H9 (cell line): Measurements from ENCODE around the gene SCGN. TPM values are rescaled to one million over a fixed set of nuclear protein-coding genes. Genes with fewer than 3 reads are reported as not detected.
"Not testable (repeated sequence)": the region's sequence is repeated elsewhere in the genome, so short reads cannot be mapped to it uniquely, and the experiment has no call there.

Experiments used
- DNase-seq: peaks from one replicate; pipeline ENCODE4 v3.0.0-alpha.2; 2017
- H2AFZ ChIP-seq: one replicate; pipeline ENCODE4 v1.6.1; 2013; ENCODE audit warnings: mild to moderate bottlenecking, low read length, control low read depth, moderate library complexity
- H2AK5ac ChIP-seq: 2 replicates; pipeline ENCODE4 v1.6.1; 2013; ENCODE audit warnings: low read length, control low read depth, mixed read lengths; ENCODE audit not compliant: insufficient read length
- H2BK120ac ChIP-seq: one replicate; pipeline ENCODE4 v1.6.1; 2013; ENCODE audit warnings: low read depth, mild to moderate bottlenecking, low read length, control low read depth, inconsistent platforms; ENCODE audit not compliant: poor library complexity, severe bottlenecking
- H2BK12ac ChIP-seq: 2 replicates; pipeline ENCODE4 v1.6.1; 2013; ENCODE audit warnings: low read length, control low read depth, mixed read lengths, low read depth; ENCODE audit not compliant: insufficient read length
- H2BK15ac ChIP-seq: 2 replicates; pipeline ENCODE4 v1.6.1; 2013; ENCODE audit warnings: low read depth, low read length, control low read depth
- H2BK20ac ChIP-seq: one replicate; pipeline ENCODE4 v1.6.1; 2013; ENCODE audit warnings: low read depth, mild to moderate bottlenecking, low read length, control low read depth, inconsistent platforms; ENCODE audit not compliant: poor library complexity, severe bottlenecking
- H2BK5ac ChIP-seq: 2 replicates; pipeline ENCODE4 v1.6.1; 2013; ENCODE audit warnings: low read length, control low read depth, mixed read lengths; ENCODE audit not compliant: insufficient read length
- H3K14ac ChIP-seq: 2 replicates; pipeline ENCODE4 v1.6.1; 2013; ENCODE audit warnings: low read length, control low read depth; ENCODE audit not compliant: insufficient read depth
- H3K18ac ChIP-seq: 2 replicates; pipeline ENCODE4 v1.6.1; 2013; ENCODE audit warnings: low read depth, mild to moderate bottlenecking, mixed read lengths, low read length, control low read depth; ENCODE audit not compliant: insufficient read length
- H3K23ac ChIP-seq: 2 replicates; pipeline ENCODE4 v1.6.1; 2013; ENCODE audit warnings: low read length, control low read depth, mixed read lengths, low read depth; ENCODE audit not compliant: insufficient read length
- H3K23me2 ChIP-seq: 2 replicates; pipeline ENCODE4 v1.6.1; 2013; ENCODE audit warnings: low read depth, mild to moderate bottlenecking, mixed read lengths, low read length, control low read depth; ENCODE audit not compliant: insufficient read length, poor library complexity, severe bottlenecking
- H3K27ac ChIP-seq: 2 replicates; pipeline ENCODE4 v1.5.1; 2013; ENCODE audit warnings: low read length, control low read depth, mixed read lengths, low read depth; ENCODE audit not compliant: insufficient read length
- H3K27me3 ChIP-seq: 2 replicates; pipeline ENCODE4 v1.6.1; 2013; ENCODE audit warnings: low read length, control low read depth, inconsistent platforms; ENCODE audit not compliant: insufficient read depth
- H3K4ac ChIP-seq: 2 replicates; pipeline ENCODE4 v1.6.1; 2013; ENCODE audit warnings: low read depth, mild to moderate bottlenecking, control low read depth, inconsistent platforms, low read length, moderate library complexity
- H3K4me1 ChIP-seq: 2 replicates; pipeline ENCODE4 v1.6.1; 2013; ENCODE audit warnings: low read length, control low read depth, inconsistent platforms; ENCODE audit not compliant: insufficient read depth
- H3K4me2 ChIP-seq: 2 replicates; pipeline ENCODE4 v1.6.1; 2013; ENCODE audit warnings: low read length, control low read depth, mixed read lengths; ENCODE audit not compliant: insufficient read length, insufficient read depth
- H3K56ac ChIP-seq: 2 replicates; pipeline ENCODE4 v1.6.1; 2013; ENCODE audit warnings: low read depth, mild to moderate bottlenecking, mixed read lengths, low read length, control low read depth; ENCODE audit not compliant: insufficient read length
- H3K79me1 ChIP-seq: 2 replicates; pipeline ENCODE4 v1.6.1; 2013; ENCODE audit warnings: low read depth, mild to moderate bottlenecking, moderate library complexity, low read length, control low read depth, inconsistent platforms; ENCODE audit not compliant: insufficient read depth, poor library complexity, severe bottlenecking
- H3K79me2 ChIP-seq: 2 replicates; pipeline ENCODE4 v1.6.1; 2013; ENCODE audit warnings: low read length, control low read depth, inconsistent platforms; ENCODE audit not compliant: insufficient read depth
- H3K9ac ChIP-seq: 2 replicates; pipeline ENCODE4 v1.6.1; 2013; ENCODE audit warnings: low read length, control low read depth, mixed read lengths; ENCODE audit not compliant: insufficient read length; ENCODE audit errors: extremely low read depth
- H3K9me3 ChIP-seq: one replicate; pipeline ENCODE4 v1.6.1; 2013; ENCODE audit warnings: low read depth, low read length, inconsistent platforms; ENCODE audit not compliant: control insufficient read depth
- H3T11ph ChIP-seq: one replicate; pipeline ENCODE4 v1.6.1; 2013; ENCODE audit warnings: mild to moderate bottlenecking, low read length, control low read depth, inconsistent platforms
- H4K20me1 ChIP-seq: one replicate; pipeline ENCODE4 v1.6.1; 2013; ENCODE audit not compliant: control insufficient read depth, insufficient read length, insufficient read depth
- H4K5ac ChIP-seq: 2 replicates; pipeline ENCODE4 v1.6.1; 2013; ENCODE audit warnings: low read depth, mild to moderate bottlenecking, mixed read lengths, low read length, control low read depth; ENCODE audit not compliant: insufficient read length
- H4K8ac ChIP-seq: replicated peaks from 2 replicates; pipeline ENCODE4 v1.6.1; 2013; ENCODE audit warnings: low read length, control low read depth, mixed read lengths, low read depth; ENCODE audit not compliant: insufficient read length
- H4K91ac ChIP-seq: 2 replicates; pipeline ENCODE4 v1.6.1; 2013; ENCODE audit warnings: low read depth, mild to moderate bottlenecking, moderate library complexity, mixed read lengths, low read length, control low read depth; ENCODE audit not compliant: insufficient read length
- H3K27ac Mint-ChIP-seq, 3 experiments: 2 replicates in 2 of 3; 3 replicates in 1 of 3; pipeline ENCODE4 v1.8.0; 2020 to 2021; ENCODE audit warnings: mixed read lengths in 3 of 3, mild to moderate bottlenecking in 1 of 3, moderate library complexity in 1 of 3
- H3K27me3 Mint-ChIP-seq: 2 replicates; pipeline ENCODE4 v1.8.0; 2021; ENCODE audit warnings: low read depth, mild to moderate bottlenecking, moderate library complexity, mixed read lengths
- H3K36me3 Mint-ChIP-seq, 3 experiments: 2 replicates in 2 of 3; 3 replicates in 1 of 3; pipeline ENCODE4 v1.8.0; 2020 to 2021; ENCODE audit warnings: low read depth in 3 of 3, mixed read lengths in 3 of 3; ENCODE audit not compliant: insufficient read depth in 1 of 3
- H3K4me1 Mint-ChIP-seq, 2 experiments: 2 replicates each; pipeline ENCODE4 v1.8.0; 2020; ENCODE audit warnings: mixed read lengths in 2 of 2
- H3K4me3 Mint-ChIP-seq, 2 experiments: 2 replicates in 1 of 2; 3 replicates in 1 of 2; pipeline ENCODE4 v1.8.0; 2020 to 2021; ENCODE audit warnings: mild to moderate bottlenecking in 2 of 2, mixed read lengths in 2 of 2, moderate library complexity in 1 of 2
- H3K9me3 Mint-ChIP-seq, 2 experiments: 2 replicates in 1 of 2; 3 replicates in 1 of 2; pipeline ENCODE4 v1.8.0; 2020; ENCODE audit warnings: mild to moderate bottlenecking in 2 of 2, mixed read lengths in 2 of 2, moderate library complexity in 1 of 2
- WGBS: extraction: QIAGEN DNeasy Blood & Tissue Kit; methylation state at CpG from one replicate; pipeline ENCODE4 v1.1.7; 2013; ENCODE audit warnings: missing lambda C conversion rate, low lambda C conversion rate, mixed read lengths; ENCODE audit not compliant: insufficient read length; ENCODE audit errors: extremely low coverage; 5-methylcytosine and 5-hydroxymethylcytosine counted together
- total RNA-seq: library from RNA; stranded (reverse); gene quantifications from 2 replicates; pipeline ENCODE4 v1.2.1, GENCODE V29; 2021
- TF ChIP-seq, protein P1 (sequence below): fragments of 200-600 bp; sonication (generic); conservative IDR thresholded peaks from 3 replicates; pipeline ENCODE4 v1.8.0; 2021; ENCODE audit warnings: antibody characterized with exemption, mild to moderate bottlenecking

SCGN gene
- total RNA-seq, 1 experiment from 2014 or later = not detected

DNA sequence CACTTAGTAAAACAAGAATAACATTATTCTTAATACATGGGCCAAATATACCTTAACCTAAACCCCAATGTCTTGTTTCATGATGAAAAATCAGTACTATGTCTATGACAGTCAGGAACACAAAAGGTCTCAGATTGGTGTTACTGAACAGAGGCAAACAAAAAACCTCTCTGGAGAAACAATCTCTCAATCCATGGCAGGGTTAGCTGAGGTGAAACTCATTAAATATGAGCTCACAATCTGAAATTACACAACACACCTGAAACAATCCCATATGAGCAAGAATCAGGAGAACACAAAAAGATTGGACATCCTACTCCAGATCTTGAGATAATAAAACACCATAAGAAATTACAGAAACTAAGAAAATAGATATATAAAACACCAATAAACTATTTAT, 96.0 kb downstream of the SCGN start:
- no peak overlapping the region for H2BK15ac ChIP-seq

DNA sequence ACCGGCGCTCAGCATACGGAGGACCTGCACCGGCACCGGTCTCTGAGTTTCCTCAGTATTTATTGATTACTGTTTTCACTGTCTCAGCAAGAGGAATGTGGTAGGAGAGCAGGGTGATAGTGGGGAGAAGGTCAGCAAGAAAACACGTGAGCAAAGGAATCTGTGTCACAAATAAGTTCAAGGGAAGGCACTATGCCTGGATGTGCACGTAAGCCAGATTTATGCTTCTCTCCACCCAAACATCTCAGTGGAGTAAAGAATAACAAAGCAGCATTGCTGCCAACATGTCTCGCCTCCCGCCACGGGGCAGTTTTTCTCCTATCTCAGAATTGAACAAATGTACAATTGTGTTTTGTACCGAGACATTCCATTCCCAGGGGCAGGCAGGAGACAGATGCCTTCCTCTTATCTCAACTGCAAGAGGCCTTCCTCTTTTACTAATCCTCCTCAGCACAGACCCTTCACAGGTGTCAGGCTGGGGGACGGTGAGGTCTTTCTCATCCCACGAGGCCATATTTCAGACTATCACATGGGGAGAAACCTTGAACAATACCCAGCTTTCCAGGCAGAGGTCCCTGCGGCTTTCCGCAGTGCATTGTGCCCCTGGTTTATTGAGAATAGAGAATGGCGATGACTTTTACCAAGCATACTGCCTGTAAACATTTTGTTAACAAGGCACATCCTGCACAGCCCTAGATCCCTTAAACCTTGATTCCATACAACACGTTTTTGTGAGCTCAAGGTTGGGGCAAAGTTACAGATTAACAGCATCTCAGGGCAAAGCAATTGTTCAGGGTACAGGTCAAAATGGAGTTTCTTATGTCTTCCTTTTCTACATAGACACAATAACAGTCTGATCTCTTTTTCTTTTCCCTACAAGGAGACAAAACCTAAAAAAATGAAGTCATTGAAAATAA, 96.8 kb downstream of the SCGN start:
- H3K4ac ChIP-seq, H3K27ac Mint-ChIP-seq, H3K4me1 Mint-ChIP-seq, H3K4me2 ChIP-seq, H4K8ac ChIP-seq, H2AK5ac ChIP-seq, H3K27ac ChIP-seq, H2BK12ac ChIP-seq, H3T11ph ChIP-seq, H3K9me3 ChIP-seq, H3K4me3 Mint-ChIP-seq, H4K20me1 ChIP-seq, H2BK5ac ChIP-seq, H3K79me2 ChIP-seq, H3K14ac ChIP-seq, H4K5ac ChIP-seq, H3K23me2 ChIP-seq, H3K9me3 Mint-ChIP-seq, H2BK15ac ChIP-seq, H3K36me3 Mint-ChIP-seq, H4K91ac ChIP-seq, DNase-seq, H3K23ac ChIP-seq, H2BK120ac ChIP-seq, H3K18ac ChIP-seq, H3K27me3 ChIP-seq, H3K56ac ChIP-seq, H3K9ac ChIP-seq, H3K27me3 Mint-ChIP-seq, H3K79me1 ChIP-seq, H2BK20ac ChIP-seq, H2AFZ ChIP-seq, H3K4me1 ChIP-seq: not testable (repeated sequence)
- WGBS = no CpG with 5 or more reads among the region's 17 CpGs

More for the DNA sequence above, 96.0 kb downstream of the SCGN start:
- Histone ChIP-seq H3K79me1 (no peaks in the 10 kb centered on the region), H2AK5ac (no peak overlapping the region), H4K20me1 (no peaks in the 10 kb centered on the region), H3K23ac (no peak overlapping the region), H3K9me3 (no peaks in the 10 kb centered on the region), H3K23me2 (no peaks in the 10 kb centered on the region), H2BK120ac (no peak overlapping the region), H2AFZ (no peak overlapping the region), H3K79me2 (no peaks in the 10 kb centered on the region), H2BK5ac (no peak overlapping the region), H4K91ac (no peak overlapping the region), H3K27ac (no peak overlapping the region), H3K4me2 (no peak overlapping the region), H3K18ac (no peak overlapping the region), H3K14ac (no peak overlapping the region), H2BK12ac (no peak overlapping the region), H4K5ac (no peak overlapping the region), H3K4ac (no peak overlapping the region), H3T11ph (no peak overlapping the region), H4K8ac (no peak overlapping the region), H3K27me3 (no peaks in the 10 kb centered on the region), H3K9ac (no peak overlapping the region), H2BK20ac (no peak overlapping the region), H3K56ac (no peak overlapping the region), H3K4me1 (no peaks in the 10 kb centered on the region)
- TF ChIP-seq, protein P1, sequence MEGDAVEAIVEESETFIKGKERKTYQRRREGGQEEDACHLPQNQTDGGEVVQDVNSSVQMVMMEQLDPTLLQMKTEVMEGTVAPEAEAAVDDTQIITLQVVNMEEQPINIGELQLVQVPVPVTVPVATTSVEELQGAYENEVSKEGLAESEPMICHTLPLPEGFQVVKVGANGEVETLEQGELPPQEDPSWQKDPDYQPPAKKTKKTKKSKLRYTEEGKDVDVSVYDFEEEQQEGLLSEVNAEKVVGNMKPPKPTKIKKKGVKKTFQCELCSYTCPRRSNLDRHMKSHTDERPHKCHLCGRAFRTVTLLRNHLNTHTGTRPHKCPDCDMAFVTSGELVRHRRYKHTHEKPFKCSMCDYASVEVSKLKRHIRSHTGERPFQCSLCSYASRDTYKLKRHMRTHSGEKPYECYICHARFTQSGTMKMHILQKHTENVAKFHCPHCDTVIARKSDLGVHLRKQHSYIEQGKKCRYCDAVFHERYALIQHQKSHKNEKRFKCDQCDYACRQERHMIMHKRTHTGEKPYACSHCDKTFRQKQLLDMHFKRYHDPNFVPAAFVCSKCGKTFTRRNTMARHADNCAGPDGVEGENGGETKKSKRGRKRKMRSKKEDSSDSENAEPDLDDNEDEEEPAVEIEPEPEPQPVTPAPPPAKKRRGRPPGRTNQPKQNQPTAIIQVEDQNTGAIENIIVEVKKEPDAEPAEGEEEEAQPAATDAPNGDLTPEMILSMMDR = no peak
- no peak overlapping the region for H3K27ac Mint-ChIP-seq
- no peaks in the 10 kb centered on the region for H3K36me3 Mint-ChIP-seq
- H3K4me1 Mint-ChIP-seq = no peaks in the 10 kb centered on the region
- H3K4me3 Mint-ChIP-seq = no peak overlapping the region
- H3K27me3 Mint-ChIP-seq = no peaks in the 10 kb centered on the region
- H3K9me3 Mint-ChIP-seq = no peaks in the 10 kb centered on the region
- DNase-seq = no peak
